ENCODE data around the gene SUN2.

Gene SUN2

DNA sequence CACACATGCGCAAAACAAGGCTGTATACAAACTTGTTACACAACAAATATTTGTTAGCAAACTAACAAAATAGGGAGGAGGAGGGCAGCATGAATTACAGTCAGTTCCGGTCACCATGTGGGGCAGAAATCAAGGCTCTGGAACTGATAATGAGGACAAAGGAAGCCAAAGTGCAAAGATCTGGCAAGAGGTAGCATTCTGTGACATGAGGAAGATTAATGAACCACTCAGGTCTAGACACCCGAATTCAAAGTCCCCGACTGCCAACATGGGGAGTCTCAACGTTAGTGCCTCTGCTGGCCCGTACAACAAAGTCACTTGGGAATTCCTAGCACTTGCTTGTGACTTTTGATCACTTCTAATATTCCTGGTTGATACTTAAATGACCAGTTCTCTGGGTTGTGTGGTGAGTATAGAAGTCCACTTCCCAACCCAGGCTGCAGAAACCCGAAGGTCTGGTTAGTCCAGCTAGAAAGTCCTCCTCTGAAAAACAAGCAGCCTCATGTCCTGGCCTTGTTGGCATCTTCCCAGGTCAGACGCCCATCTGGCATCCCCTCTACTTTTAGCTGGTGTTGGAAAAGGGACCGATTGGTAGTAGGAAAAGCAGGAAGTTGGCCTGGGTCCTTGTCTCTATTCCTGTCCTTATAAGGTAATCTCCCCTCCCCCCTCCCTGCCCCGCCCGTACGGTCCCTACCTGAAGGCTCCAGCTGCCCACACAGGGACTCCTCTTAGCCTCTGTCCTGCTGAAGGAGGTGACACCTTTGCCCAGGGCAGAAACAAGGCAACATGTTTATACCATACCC, 1.6 kb downstream of the SUN2 start:
- DNase-seq (ENCODE audit: low read depth): no peak

DNA sequence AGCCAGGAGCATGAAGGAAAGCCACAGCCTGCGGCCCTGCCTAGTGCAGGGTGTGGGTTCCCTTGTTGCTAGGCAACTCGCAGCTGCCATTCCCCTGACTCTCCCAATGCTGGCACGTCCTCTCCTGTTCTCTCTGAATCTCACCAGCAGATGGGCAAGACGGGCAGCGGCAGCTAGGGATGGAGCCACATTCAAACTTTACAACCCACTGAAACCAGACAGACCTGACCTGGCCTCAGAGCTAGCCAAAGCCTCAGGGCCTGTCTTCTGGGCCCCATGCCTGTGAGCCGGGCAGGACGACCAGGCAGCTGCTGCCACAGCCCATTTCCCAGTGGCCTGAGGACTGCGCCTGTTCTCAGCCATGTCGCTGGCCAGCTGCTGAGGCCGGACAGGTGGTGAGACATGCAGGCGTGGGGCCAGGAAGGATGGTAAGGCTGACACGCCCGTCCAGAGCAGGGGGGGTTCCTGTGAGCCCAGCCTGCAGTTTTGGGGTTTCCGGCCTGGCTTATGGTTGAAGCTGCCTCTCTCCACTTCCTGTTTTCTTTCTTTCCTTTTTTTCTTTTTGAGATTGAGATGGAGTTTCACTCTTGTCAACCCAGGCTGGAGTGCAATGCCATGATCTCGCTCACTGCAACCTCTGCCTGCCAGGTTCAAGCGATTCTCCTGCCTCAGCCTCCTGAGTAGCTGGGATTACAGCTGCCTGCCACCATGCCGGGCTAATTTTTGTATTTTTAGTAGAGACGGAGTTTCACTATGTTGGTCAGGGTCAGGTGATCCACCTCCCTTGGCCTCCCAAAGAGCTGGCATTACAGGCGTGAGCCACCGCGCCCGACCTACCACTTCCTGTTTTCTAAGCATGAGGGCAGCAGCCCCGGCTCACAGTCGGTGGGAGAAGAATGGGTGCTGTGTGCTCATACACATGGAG, 4.1 kb downstream of the SUN2 start:
- DNase-seq (ENCODE audit: low read depth): no peak

DNA sequence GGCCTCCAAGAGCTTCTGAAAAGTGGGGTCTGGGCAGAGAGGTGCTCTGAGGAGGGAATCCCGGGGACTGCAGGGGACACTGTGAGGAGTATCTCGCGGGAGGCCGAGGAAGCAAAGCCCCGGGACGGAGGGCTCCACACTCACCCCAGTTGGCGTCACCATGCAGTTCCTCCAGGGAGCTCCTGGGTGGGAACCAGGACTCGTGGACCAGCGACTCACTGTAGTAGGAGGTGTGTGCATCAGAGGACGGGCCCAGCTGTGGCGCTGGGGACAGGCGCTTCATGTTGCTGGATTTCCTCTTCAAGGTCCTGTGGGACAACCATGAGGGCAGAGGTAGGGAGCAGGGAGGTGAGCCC, 4.8 kb downstream of the SUN2 start:
- DNase-seq (ENCODE audit: low read depth): no peak

DNA sequence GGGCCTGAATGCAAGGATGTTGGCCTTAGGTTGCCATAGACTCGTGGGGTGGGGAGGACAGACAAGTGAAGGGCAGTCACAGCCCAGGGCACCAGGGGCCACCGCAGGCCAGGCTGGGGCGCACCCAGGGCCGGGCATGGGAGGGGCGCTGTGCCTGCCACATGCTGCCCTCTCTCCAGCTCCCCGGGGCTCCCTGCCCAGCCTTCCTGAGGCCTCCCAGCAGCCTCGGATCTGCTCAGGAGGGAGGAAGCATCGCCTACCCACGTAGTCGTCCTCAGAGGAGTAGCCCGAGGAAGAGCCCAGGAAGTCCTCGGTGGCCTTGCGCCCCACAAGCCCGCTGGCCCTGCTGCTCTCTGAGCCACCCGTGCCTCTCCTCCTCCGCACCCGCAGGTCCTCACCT, 5.2 kb downstream of the SUN2 start:
- no peak for DNase-seq (ENCODE audit: low read depth)

DNA sequence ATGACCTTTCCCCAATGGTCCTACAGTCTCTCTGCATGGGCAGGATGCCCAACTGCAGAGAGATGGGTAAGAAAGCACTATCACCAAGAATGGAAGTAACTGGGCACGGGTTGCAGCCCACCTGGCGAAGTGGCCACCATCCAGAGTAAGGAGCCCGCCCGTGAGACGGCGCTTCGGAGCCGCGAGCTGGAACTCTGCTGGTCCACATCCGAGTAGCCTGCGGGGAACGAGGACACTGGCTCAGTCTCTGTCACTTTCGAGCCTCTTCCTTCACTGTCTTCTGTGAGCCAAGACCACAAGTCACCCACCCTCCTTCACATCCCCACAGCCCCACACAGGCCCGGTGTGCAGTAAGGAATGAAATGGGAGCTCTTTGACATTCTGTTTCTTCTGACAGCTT, 5.7 kb downstream of the SUN2 start:
- DNase-seq (ENCODE audit: low read depth): no peak

DNA sequence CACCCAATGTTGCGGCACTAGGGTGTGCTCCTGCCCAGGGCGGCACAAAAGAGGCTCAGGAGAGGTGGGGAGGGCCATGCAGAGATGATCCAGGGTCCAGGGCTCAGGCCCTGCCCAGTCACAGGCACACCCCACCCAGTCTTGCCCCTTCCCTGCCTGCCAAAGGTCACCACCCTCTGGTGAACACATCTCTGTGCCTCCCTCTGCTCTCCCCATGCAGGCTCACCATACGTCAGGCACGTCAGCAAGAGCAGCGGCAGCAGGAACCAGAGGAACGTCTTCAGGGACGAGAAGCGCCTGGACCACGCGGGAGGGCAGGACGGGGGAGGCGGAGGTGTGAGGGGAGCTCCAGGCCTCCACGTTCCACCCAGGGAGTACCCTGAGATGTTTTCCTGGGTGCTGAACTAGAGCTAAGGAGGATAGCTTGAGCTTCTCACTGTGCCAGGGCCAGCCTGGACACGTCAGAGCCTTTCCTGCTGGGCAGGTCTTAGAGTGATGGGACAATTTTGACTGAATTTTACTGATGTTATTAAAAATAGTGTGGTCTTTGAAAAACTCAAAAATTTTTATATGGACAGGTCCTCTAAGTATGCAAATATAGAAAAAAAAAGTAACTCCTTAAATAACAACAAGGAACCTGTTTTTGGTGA, 7.2 kb downstream of the SUN2 start:
- no peak for DNase-seq (ENCODE audit: low read depth)

DNA sequence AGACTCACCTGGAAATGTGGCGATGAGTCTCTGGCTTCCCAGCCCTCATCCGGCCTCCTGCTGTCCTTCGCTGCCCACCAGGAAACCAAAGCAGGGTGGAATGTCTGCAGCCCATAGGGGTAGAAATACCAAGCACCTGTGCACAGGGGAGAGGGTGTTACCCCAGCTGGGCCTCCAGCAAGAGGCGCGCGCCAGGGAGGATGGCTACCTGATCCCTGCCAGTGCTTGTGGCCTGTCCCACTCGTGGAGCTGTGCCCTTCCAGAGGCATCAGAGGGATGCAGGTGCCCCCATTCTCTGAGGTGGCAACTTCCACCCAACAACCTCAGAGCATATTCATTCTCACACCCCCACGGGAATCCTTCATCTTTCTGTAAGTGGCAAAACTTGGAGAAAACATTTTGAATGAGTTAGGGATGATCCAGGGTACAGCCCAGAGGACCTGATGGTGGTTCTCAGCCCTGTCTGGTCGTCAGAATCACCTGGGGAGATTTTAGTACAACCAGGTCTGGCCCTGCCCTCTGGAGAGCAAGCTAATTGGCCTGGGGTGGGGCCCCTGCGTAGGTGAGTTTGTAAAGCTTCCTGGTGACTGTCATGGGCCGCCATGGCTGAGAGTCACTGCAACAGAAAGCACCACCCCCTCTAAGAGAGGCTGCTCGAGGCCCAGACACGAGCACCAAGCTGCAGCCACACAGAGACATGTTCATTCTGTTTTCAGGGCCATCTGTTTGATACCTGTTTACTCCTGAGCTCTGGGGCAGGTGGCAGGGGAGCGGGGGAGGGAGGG, 9.9 kb downstream of the SUN2 start:
- no peak for DNase-seq (ENCODE audit: low read depth)

DNA sequence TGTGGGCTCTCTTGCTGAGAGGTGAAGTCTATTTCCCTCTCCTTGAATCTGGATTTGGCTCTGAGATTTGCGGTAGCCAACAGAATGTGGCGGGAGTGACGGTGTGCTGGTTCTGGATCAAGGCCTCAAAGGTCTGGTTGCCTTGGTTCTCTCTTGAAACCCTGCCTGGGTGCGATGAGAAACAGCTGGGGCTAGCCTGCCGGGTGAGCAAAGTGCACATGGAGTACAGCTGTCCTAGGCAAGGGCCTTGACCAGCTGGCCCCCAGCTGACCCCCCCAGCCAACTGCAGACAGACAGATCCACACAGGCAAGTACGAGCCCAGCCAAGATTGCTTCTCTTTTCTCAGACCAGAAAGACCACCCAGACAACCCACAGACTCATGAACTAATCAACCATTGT, 10.8 kb downstream of the SUN2 start:
- DNase-seq (ENCODE audit: low read depth): no peak

DNA sequence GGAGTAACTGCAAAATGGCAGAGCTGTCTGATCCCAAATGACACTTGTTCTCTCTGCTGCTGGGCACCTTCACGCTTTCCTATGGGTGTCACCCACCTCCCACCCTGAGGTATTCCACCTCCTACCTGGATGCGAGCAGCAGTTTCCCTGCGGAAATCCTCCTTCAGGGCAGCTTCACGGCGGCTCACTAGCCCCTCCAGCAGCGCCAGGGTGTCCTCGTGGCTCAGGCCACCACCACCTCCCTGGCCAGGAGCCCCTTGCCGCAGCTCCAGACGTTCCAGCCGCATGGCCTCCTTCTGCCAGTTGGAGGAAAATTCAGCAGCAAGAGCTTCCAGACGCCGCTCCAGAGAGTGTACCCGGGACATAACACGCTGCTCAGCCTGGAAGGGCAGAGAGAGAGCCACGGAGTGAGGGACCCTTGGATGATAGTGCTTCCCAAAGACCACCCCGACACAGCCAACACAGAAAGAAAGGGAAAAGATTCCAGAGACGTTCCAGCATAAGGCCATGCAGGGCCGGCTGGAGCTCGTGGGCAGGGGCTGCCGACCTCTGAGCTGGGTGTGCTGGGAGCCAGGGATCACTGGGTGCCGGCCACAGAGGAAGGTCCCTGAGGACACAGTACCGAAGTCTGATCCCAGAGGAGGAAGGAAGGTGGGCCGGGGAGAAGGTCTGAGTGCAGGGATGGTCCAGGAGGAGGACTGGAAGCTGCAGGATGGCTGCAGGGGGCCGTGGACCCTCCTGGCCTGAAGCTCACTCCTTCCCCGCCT, 13.4 kb downstream of the SUN2 start:
- DNase-seq (ENCODE audit: low read depth): no peak

DNA sequence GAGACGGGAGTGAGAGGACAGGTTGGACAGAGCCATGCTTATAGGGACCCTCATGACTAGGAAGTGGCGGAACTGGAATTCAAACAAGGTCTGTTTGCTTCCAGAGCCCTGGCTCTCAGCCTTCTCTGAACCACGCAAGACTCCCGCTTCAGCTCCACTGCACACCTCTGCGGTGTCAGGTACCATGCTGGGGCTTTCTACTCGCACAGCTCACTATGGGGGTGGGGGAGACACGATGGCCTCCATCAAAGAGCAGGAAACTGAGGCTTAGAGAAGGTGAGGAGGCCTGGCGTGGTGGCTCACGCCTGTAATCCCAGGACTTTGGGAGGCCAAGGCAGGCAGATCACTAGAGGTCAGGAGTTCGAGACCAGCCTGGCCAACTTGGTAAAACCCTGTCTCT, 14.2 kb downstream of the SUN2 start:
- no peak for DNase-seq (ENCODE audit: low read depth)

DNA sequence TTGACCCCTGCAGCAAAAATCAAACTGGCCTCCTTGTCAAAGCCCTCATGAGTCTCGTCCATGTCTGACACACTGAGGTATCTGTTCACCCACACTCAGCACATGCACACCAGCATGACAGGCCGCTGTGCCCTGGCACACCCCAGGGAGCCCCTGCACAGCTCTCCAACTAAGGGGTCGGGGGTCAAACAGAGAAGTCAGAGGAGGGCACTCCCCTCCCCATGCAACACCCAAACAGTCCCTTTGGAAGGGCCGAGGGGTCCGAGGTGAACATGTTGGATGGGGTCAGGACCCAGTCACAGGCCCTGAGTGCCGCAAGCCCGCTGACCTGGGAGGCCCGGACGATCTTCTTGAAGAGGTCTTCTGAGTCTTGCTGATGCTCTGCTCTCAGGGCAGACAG, 14.6 kb downstream of the SUN2 start:
- DNase-seq (ENCODE audit: low read depth): no peak

DNA sequence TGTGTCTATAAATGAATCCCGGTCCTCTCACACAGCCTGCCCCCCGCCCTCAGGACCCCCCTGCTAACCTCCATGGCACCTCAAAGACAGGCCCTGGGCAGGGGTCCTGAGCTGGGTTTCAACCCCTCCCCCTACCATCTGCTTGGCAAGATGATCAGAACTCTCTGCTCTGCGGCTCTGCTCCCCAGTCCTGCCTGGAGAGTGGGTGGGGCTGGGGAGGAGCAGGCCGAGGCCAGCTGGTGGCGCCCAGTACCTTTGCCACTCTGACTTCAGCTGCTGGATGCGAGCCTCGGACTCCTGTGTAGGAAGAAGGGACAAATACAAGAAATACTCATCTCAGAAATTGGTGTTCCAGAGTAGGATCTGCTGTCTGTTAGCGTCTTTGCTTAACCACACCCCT, 15.0 kb downstream of the SUN2 start:
- no peak for DNase-seq (ENCODE audit: low read depth)

DNA sequence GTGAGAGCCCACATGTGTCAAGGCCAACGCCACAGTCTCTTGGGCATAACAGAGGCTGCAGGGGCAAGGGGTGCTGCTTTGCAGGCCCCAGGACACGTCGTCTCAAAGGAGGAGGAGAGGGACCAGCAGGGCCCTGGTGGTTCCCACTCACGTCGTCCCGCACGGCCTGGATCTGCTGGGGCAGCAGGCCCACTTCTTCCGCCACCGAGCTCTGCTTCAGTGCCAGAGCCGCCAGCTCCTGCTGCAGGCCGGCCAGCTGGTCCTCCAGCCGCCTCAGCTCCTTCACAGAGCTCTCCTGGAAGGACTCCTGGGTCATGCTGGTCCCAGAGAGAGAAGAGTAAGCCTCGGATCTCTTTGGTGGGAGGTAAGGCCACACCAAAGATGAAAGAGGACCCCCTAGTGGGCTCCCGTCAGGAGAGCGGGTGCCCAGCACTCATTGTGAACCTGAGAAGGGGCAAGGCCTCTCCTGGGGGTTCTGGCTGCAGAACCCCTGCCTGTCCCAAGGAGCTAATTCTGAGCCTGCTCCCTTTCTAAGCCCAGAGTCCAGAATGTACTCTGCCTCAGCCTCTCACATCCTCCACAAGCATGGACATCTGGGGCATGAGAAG, 15.6 kb downstream of the SUN2 start:
- no peak for DNase-seq (ENCODE audit: low read depth)

DNA sequence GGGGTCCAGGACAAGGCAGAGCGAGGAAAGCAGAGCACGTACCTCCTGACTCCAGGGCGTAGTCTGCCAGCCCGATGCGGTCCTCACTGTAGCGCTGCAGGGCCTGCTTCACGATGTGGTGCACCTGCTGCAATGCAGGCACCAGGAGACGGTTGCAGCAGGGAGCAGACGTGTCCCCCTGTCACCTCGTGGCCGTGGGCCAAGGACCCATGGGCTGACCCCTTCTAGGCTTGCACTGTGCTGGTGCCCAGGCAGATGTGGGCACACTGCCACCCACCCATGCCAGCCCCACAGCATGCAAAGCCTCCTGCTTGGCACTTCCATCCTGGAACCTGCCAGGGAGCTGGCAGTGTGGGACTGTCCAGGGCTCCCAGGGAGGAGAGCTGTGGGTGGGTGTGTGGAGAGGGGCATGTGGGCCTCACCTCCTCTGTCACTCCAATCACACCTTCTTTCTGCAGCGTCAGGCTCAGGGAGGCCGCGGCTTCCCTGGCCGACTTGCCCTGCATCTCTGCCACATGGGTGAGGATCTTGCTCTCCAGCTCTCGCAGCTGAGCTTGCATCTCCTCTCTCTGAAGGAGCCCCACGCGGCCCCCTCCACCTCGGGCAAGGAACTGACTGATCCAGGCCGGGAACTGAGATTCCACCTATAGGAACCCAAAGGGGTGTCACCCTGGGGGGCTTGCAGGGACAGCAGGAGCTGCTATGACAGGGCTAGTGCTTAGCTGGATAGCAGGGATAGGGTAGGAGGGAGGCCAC, 16.3 kb downstream of the SUN2 start:
- no peak for DNase-seq (ENCODE audit: low read depth)

DNA sequence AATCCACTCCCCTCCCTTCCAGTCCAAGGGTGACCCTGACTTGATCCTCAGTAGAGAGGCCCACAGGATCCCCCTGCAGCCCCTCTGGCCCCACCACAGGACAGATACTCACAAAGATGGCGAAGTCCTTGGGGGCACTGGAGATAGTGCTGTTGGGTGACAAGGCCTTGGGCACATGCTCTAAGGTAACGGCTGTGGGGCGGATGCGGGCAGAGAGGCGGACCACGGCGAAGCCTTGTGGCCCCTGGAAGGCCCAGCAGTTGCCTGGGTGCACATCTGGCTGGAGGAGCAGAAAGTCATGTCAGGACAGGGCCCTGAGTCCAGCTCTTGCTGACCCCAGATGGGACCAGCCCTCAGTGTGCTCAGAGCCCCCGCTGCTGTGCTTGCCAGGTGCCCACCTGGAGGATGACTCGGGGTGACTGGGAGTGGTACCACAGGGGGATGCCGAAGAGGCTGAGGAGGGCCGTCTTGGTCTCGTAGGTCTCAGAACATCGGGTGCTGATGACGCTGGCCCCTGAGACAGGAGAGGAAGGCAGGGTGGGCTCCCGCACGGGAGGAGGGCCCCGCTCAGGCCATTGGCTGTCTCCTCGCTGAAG, 17.2 kb downstream of the SUN2 start:
- DNase-seq (ENCODE audit: low read depth): no peak

DNA sequence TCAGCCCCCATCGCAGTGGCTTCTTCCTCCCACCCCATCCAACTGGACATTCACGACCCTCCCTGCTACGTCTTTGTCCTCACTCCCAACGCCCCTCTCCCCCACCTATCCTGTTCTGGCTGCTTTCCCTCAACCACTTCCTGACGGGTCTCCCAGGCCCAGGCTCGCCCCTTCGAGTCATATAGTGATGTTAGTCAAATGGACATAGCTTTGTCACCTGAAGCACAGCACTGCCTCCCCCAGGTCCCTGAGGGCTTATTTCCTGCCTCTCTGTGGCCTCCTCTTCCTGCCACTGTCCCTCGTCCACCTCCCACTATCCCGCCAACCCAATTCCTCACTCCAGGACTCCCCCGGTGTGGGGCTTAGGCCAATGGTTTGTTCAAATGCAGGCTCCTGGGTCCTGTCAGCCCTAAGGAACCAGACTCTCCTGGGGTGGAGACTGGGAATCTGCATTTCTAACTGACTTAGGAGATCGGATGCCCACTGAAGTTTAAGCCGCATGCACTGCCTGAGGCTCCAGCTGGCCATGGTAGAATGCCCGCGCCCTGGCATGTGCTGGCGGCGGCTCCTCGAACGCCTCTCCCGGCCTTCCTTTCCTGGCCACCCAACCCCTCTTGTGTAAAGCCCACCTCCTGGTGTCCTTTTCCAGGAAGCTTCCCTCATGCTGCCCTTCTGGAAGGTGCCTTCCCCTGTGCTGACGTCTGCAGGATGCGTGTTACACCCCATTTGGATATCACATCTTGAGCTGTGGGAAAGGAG, 18.3 kb downstream of the SUN2 start:
- DNase-seq (ENCODE audit: low read depth): no peak

DNA sequence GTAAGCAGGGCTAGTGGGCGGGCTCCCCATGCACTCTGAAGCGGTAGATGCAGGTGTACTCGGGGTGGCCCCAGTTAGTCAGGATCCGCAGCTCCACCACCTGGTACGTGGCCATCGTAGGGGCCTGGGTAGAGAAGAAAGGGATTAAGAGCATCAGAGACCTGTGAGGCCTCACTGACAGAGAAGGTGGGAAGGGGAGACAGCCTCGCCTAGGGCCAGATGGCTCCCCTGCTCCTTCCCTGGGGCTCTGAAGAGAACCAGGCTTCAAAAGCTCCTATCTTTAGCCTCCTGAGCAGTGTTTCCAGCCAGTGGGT, 19.6 kb downstream of the SUN2 start:
- DNase-seq (ENCODE audit: low read depth): no peak

DNA sequence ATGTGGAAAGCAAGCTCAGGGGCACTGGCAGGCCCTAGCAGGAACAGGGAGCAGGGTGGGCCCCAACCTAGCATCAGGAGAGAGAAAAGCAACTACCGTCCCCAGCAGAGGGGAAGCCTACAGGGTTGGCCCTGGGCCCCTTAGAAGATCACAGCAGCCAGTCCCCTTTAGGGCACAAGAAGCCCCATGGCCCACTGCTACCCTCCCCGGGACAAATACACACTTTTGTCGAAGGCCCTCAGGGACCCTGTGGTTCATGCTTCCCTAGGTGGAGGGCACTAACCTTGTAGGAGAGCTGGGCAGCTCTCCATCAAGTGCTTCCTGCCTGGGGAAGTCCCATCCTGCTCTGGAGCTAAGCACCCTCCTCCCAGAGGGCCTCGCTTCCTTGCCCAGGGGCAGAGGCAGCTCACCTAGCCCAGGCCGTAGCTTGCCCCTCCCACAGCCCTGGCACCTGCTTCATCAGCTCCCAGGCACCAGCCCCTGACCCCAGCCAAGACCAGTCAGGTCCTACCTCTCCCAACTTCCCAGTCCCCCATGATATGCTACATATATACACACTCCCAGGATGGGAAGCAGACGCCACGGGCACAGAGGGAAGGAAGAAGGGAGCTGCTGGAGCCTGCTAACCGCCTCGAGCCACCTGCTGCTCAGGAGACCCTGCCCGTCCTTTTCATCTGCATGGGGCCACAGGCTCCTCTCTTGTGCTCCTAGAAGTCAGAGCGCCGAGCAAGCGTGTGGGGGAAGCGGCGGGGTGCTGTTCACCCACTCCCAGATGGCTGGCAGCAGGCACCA, 20.1 kb downstream of the SUN2 start:
- DNase-seq (ENCODE audit: low read depth): no peak

DNA sequence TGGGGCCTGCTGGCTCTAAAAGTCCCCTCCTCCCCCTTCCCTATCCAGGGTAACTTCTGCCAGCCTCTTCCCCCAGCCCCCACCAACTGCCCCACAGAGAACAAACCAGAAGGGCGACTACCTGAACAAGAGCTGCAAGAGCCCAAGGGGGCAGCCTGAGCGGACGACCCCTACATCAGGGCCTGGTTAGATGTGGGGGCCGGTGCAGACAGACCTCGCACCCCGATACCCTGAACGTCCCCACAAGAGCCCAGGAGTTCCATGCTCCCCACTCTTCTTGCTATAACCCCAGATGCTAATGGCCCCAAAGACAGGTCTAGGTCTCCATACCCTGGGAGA, 20.7 kb downstream of the SUN2 start:
- DNase-seq (ENCODE audit: low read depth): no peak

Measured in CMK (cell line).